ENCODE results near the gene RAD51B. TPM values are rescaled to one million over a fixed set of nuclear protein-coding genes. Genes with fewer than 3 reads are reported as not detected.
A peak's percentile ranks its signal among the peaks of the same experiment; 100 is the strongest.

Gene RAD51B
- total RNA-seq, 2 donors from 2014 or later = 22.8 to 33.8 TPM

GRCh38 chr14:68082698-68083291 lies 263.2 kb downstream of the RAD51B start:
- Mint-ChIP-seq H3K27me3 (ENCODE audit: insufficient read depth) (no peaks in the 10 kb centered on the region), H3K4me1 (peaks cover 14% of the 10 kb centered on the region), H3K36me3 (ENCODE audit: low read depth) (no peaks in the 10 kb centered on the region), H3K9me3 (no peaks in the 10 kb centered on the region), H3K27ac (no peak overlapping the region), H3K4me3 (no peak overlapping the region)
- no peaks in the 10 kb centered on the region for H3K36me3 ChIP-seq (ENCODE audit: control insufficient read depth, insufficient read depth, low read length)
- no peaks in the 10 kb centered on the region for H3K9me3 ChIP-seq (ENCODE audit: control insufficient read depth, low read length)
- no peaks in the 10 kb centered on the region for H3K27me3 ChIP-seq (ENCODE audit: control insufficient read depth, insufficient read depth, low read length, poor library complexity, severe bottlenecking)
- no peak for DNase-seq
- WGBS, 2 experiments (ENCODE audit: insufficient coverage in 1 of 2, insufficient read length in 1 of 2) = 90 to 100% methylated on average over 2 to 3 of the region's 3 CpGs
- H3K4me1 ChIP-seq (ENCODE audit: control insufficient read depth, insufficient read depth, low read length) = no peaks in the 10 kb centered on the region
- no peak overlapping the region for H3K4me3 ChIP-seq (ENCODE audit: low read length)
- no peak overlapping the region for H3K27ac ChIP-seq (ENCODE audit: low read depth, low read length)
- no peak for TF ChIP-seq CTCF (conservative IDR thresholded peaks at IDR 0.05)
- no peak overlapping the region for H3K9ac ChIP-seq (ENCODE audit: extremely low read depth, low read length, poor library complexity, severe bottlenecking)

- no peak overlapping the region for H3K9ac ChIP-seq (ENCODE audit: extremely low read depth, low read length, poor library complexity, severe bottlenecking)
- H3K27me3 ChIP-seq (ENCODE audit: control insufficient read depth, insufficient read depth, low read length, poor library complexity, severe bottlenecking) = no peaks in the 10 kb centered on the region
- no peak overlapping the region for H3K27ac ChIP-seq (ENCODE audit: low read depth, low read length)
- DNase-seq = no peak
- TF ChIP-seq CTCF (conservative IDR thresholded peaks at IDR 0.05) = peak; percentile 55
- no peak overlapping the region for H3K4me3 Mint-ChIP-seq
- H3K4me3 ChIP-seq (ENCODE audit: low read length) = no peak overlapping the region
- no peak overlapping the region for H3K27ac Mint-ChIP-seq
- no peaks in the 10 kb centered on the region for H3K36me3 Mint-ChIP-seq (ENCODE audit: low read depth)
- peaks cover 19% of the 10 kb centered on the region for H3K4me1 Mint-ChIP-seq
- H3K36me3 ChIP-seq (ENCODE audit: control insufficient read depth, insufficient read depth, low read length) = no peaks in the 10 kb centered on the region
- H3K9me3 ChIP-seq (ENCODE audit: control insufficient read depth, low read length) = no peaks in the 10 kb centered on the region
- H3K27me3 Mint-ChIP-seq (ENCODE audit: insufficient read depth) = no peaks in the 10 kb centered on the region
- H3K9me3 Mint-ChIP-seq = no peaks in the 10 kb centered on the region
- no peaks in the 10 kb centered on the region for H3K4me1 ChIP-seq (ENCODE audit: control insufficient read depth, insufficient read depth, low read length)
These were observed 264.7 kb downstream of the RAD51B start for GRCh38 chr14:68084256-68084655.

- WGBS, 2 experiments (ENCODE audit: insufficient coverage in 1 of 2, insufficient read length in 1 of 2) = 67 to 75% methylated on average over 5 to 8 of the region's 8 CpGs
- Mint-ChIP-seq H3K27me3 (ENCODE audit: insufficient read depth) (no peaks in the 10 kb centered on the region), H3K36me3 (ENCODE audit: low read depth) (no peaks in the 10 kb centered on the region), H3K4me3 (no peak overlapping the region), H3K9me3 (no peaks in the 10 kb centered on the region), H3K27ac (no peak overlapping the region), H3K4me1 (peaks cover 15% of the 10 kb centered on the region)
- Histone ChIP-seq H3K9ac (ENCODE audit: extremely low read depth, low read length, poor library complexity, severe bottlenecking) (no peak overlapping the region), H3K4me3 (ENCODE audit: low read length) (no peak overlapping the region), H3K27ac (ENCODE audit: low read depth, low read length) (peak overlapping the region; percentile 29), H3K36me3 (ENCODE audit: control insufficient read depth, insufficient read depth, low read length) (no peaks in the 10 kb centered on the region), H3K9me3 (ENCODE audit: control insufficient read depth, low read length) (no peaks in the 10 kb centered on the region), H3K4me1 (ENCODE audit: control insufficient read depth, insufficient read depth, low read length) (no peaks in the 10 kb centered on the region), H3K27me3 (ENCODE audit: control insufficient read depth, insufficient read depth, low read length, poor library complexity, severe bottlenecking) (no peaks in the 10 kb centered on the region)
- no peak for TF ChIP-seq CTCF (conservative IDR thresholded peaks at IDR 0.05)
- DNase-seq = peak; percentile 48
These were observed 266.2 kb downstream of the RAD51B start for GRCh38 chr14:68085742-68086141.

All from endodermal cell (in vitro differentiated cells).